ENCODE measurements around the gene EXOC7. TPM values are rescaled to one million over a fixed set of nuclear protein-coding genes. Genes with fewer than 3 reads are reported as not detected.

The EXOC7 gene
- total RNA-seq, 2 donors from 2014 or later = 74.1 to 79.5 TPM

GRCh38 chr17:76032780-76033108, 70.8 kb downstream of the EXOC7 start:
- intact Hi-C loops (cut with DNase I) = no loop called here
- ATAC-seq (no peak), DNase-seq (no peak)

- intact Hi-C loops (cut with DNase I) = no loop called here
- no peak for DNase-seq
- ATAC-seq = no peak
Observed at GRCh38 chr17:76032073-76032779, 71.4 kb downstream of the EXOC7 start.

Small RNA genes within 50 kb of the gene (microRNA-seq; reads per million reads assigned to microRNA genes)
- 3.8 to 4.6 reads per million in 2 donors for gene MIR6868

Other genes with a start within 250 kb of the EXOC7 start
- gene WBP2, start 248.5 kb downstream of the EXOC7 start, total RNA-seq = 100 to 1,000 TPM; 106 to 122 TPM
- gene TRIM47, start 225.2 kb downstream of the EXOC7 start, total RNA-seq = 10 to 100 TPM; 22.9 to 25.3 TPM
- 1 to 10 TPM; 8.4 to 9.9 TPM for gene TRIM65, start 206.8 kb downstream of the EXOC7 start, total RNA-seq
- 10 to 100 TPM; 73.7 to 83.4 TPM for gene MRPL38, start 198.9 kb downstream of the EXOC7 start, total RNA-seq
- 1 to 10 TPM; 3.0 to 4.7 TPM for gene FBF1, start 162.7 kb downstream of the EXOC7 start, total RNA-seq
- 10 to 100 TPM; 57.8 to 62.0 TPM for gene ACOX1, start 124.6 kb downstream of the EXOC7 start, total RNA-seq
- 10 to 100 TPM; 10.2 to 12.2 TPM for gene TEN1, start 124.5 kb downstream of the EXOC7 start, total RNA-seq
- 1 to 10 TPM; 3.5 to 3.9 TPM for gene CDK3, start 102.9 kb downstream of the EXOC7 start, total RNA-seq
- gene EVPL, start 76.5 kb downstream of the EXOC7 start, total RNA-seq = under 1 TPM; 0.29 to 0.39 TPM
- 10 to 100 TPM; 51.1 to 60.1 TPM for gene SRP68, start 31.3 kb downstream of the EXOC7 start, total RNA-seq
- not detected for gene GALR2, start 29.0 kb downstream of the EXOC7 start, total RNA-seq
- gene ZACN, start 24.6 kb downstream of the EXOC7 start, total RNA-seq = not detected
- gene FOXJ1, start 37.5 kb upstream of the EXOC7 start, total RNA-seq = not detected
- 10 to 100 TPM; 11.1 to 19.9 TPM for gene RNF157, start 136.7 kb upstream of the EXOC7 start, total RNA-seq
- gene UBALD2, start 161.6 kb upstream of the EXOC7 start, total RNA-seq = 10 to 100 TPM; 21.3 to 30.8 TPM
- 1 to 10 TPM; 1.9 to 3.9 TPM for gene QRICH2, start 204.5 kb upstream of the EXOC7 start, total RNA-seq